HCT116 (cell line): ENCODE results near the gene SUPT3H.

Source experiments
- EGR1 ChIP-seq: IDR thresholded peaks from 2 replicates; pipeline ENCODE4 v1.6.1; 2012; ENCODE audit warnings: low read depth
- EZH2 ChIP-seq: fragments of 200-600 bp; sonication (generic); IDR thresholded peaks from 2 replicates; pipeline ENCODE4 v1.6.1; 2017; ENCODE audit warnings: antibody characterized with exemption, mixed run types
- POLR2AphosphoS5 ChIP-seq: IDR thresholded peaks from 2 replicates; pipeline ENCODE4 v1.6.1; 2011; ENCODE audit warnings: mild to moderate bottlenecking, low read depth, low read length, moderate library complexity
- RAD21 ChIP-seq: IDR thresholded peaks from 2 replicates; pipeline ENCODE4 v1.6.1; 2012; ENCODE audit warnings: low read depth, mild to moderate bottlenecking
- SP1 ChIP-seq: IDR thresholded peaks from 2 replicates; pipeline ENCODE4 v1.6.1; 2012; ENCODE audit warnings: low read depth
- TF ChIP-seq, protein P1 (sequence below), 3 experiments: fragments of 200-600 bp in 1 of 3; sonication (generic) in 1 of 3; IDR thresholded peaks in 2 of 3; conservative IDR thresholded peaks in 1 of 3; 2 replicates each; pipeline ENCODE4 v1.5.1; 2012 to 2017; ENCODE audit warnings: low read depth in 2 of 3, low read length in 2 of 3, antibody characterized with exemption in 1 of 3, borderline replicate concordance in 1 of 3, control low read depth in 1 of 3, mild to moderate bottlenecking in 1 of 3, mixed read lengths in 1 of 3, mixed run types in 1 of 3, moderate library complexity in 1 of 3; ENCODE audit not compliant: insufficient read depth in 1 of 3
- TF ChIP-seq, protein P2 (sequence below): IDR thresholded peaks from 2 replicates; pipeline ENCODE4 v1.6.1; 2012

DNA sequence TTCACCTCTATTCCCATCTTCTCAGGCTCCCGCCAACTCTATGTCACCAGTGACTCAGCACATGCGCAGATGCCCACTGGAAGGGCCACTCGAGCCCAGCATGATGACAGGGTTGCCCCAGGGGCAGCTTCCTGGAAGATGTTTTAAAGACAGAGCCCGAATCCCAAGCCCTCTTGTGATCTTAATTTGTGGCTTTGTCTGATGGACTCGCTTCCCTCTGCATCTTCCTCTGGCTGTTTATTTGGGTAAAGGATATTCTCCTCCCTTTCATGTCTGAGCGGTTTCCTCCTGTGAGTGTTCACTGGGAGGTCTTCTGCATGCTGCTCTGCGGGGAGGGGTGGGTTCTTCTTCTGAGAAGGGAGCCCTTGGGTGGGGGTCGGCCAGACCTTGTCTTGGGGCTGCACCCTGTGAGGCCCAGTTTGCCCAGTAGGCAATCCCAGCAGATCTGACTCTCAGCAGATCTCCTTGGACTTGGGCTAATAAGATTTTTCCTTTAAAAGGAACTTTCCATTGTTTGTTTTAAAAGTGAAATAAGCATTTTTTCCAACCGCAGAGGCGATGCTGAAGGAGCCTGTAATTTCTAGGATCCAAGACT is 589.2 kb downstream of the SUPT3H start:
- TF ChIP-seq, protein P1, sequence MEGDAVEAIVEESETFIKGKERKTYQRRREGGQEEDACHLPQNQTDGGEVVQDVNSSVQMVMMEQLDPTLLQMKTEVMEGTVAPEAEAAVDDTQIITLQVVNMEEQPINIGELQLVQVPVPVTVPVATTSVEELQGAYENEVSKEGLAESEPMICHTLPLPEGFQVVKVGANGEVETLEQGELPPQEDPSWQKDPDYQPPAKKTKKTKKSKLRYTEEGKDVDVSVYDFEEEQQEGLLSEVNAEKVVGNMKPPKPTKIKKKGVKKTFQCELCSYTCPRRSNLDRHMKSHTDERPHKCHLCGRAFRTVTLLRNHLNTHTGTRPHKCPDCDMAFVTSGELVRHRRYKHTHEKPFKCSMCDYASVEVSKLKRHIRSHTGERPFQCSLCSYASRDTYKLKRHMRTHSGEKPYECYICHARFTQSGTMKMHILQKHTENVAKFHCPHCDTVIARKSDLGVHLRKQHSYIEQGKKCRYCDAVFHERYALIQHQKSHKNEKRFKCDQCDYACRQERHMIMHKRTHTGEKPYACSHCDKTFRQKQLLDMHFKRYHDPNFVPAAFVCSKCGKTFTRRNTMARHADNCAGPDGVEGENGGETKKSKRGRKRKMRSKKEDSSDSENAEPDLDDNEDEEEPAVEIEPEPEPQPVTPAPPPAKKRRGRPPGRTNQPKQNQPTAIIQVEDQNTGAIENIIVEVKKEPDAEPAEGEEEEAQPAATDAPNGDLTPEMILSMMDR (IDR thresholded peaks at IDR 0.05 in 2 of 3, conservative IDR thresholded peaks at IDR 0.05 in 1 of 3; ENCODE audit: borderline replicate concordance in 1 of 3, insufficient read depth in 1 of 3, low read depth in 2 of 3, low read length in 2 of 3), result no peak
- TF ChIP-seq EZH2 (no peak), RAD21 (no peak), POLR2AphosphoS5 (no peak), SP1 (no peak), EGR1 (no peak)
- TF ChIP-seq, protein P2, sequence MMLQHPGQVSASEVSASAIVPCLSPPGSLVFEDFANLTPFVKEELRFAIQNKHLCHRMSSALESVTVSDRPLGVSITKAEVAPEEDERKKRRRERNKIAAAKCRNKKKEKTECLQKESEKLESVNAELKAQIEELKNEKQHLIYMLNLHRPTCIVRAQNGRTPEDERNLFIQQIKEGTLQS, result no peak
